Lower leg skin (tissue), 3 donors: ENCODE data around the gene TBC1D9.
"Not testable (repeated sequence)": the region's sequence is repeated elsewhere in the genome, so short reads cannot be mapped to it uniquely, and the experiment has no call there.

Source experiments
- POLR2A ChIP-seq, 2 donors: fragments of 450-650 bp; IDR thresholded peaks; one replicate each; pipeline ENCODE4 v1.6.1; 2016 to 2017; ENCODE audit warnings: antibody characterized with exemption in 2 of 2, mild to moderate bottlenecking in 1 of 2, moderate library complexity in 1 of 2
- TF ChIP-seq, protein P1 (sequence below), 3 donors: fragments of 450-650 bp; IDR thresholded peaks; one replicate each; pipeline ENCODE4 v1.5.1; 2016; ENCODE audit warnings: antibody characterized with exemption in 3 of 3, mild to moderate bottlenecking in 3 of 3, moderate library complexity in 2 of 3

- TF ChIP-seq, protein P1, sequence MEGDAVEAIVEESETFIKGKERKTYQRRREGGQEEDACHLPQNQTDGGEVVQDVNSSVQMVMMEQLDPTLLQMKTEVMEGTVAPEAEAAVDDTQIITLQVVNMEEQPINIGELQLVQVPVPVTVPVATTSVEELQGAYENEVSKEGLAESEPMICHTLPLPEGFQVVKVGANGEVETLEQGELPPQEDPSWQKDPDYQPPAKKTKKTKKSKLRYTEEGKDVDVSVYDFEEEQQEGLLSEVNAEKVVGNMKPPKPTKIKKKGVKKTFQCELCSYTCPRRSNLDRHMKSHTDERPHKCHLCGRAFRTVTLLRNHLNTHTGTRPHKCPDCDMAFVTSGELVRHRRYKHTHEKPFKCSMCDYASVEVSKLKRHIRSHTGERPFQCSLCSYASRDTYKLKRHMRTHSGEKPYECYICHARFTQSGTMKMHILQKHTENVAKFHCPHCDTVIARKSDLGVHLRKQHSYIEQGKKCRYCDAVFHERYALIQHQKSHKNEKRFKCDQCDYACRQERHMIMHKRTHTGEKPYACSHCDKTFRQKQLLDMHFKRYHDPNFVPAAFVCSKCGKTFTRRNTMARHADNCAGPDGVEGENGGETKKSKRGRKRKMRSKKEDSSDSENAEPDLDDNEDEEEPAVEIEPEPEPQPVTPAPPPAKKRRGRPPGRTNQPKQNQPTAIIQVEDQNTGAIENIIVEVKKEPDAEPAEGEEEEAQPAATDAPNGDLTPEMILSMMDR (IDR thresholded peaks at IDR 0.05) = not testable (repeated sequence)
- TF ChIP-seq POLR2A (IDR thresholded peaks at IDR 0.05) = not testable (repeated sequence)
These were observed 9.6 kb downstream of the TBC1D9 start for GRCh38 chr4:140746546-140746945.
